GM12891 (cell line): Measurements from ENCODE around the gene TP53I11.

ENCODE experiments used
- PAX5 ChIP-seq: IDR thresholded peaks from 2 replicates; pipeline ENCODE4 v1.6.1; 2011; ENCODE audit warnings: low read length, moderate library complexity, mild to moderate bottlenecking; ENCODE audit not compliant: insufficient read depth, severe bottlenecking
- POLR2A ChIP-seq: IDR thresholded peaks from 2 replicates; pipeline ENCODE4 v1.6.1; 2011; ENCODE audit warnings: low read depth, low read length, control low read depth
- POLR2AphosphoS5 ChIP-seq: IDR thresholded peaks from 2 replicates; pipeline ENCODE4 v1.6.1; 2011; ENCODE audit warnings: low read depth, low read length, control low read depth
- POU2F2 ChIP-seq: IDR thresholded peaks from 2 replicates; pipeline ENCODE4 v1.6.1; 2011; ENCODE audit warnings: low read depth, mild to moderate bottlenecking, control low read depth, low read length, moderate library complexity
- SPI1 ChIP-seq: IDR thresholded peaks from 2 replicates; pipeline ENCODE4 v1.6.1; 2011; ENCODE audit warnings: low read depth, low read length, control low read depth
- TAF1 ChIP-seq: IDR thresholded peaks from 2 replicates; pipeline ENCODE4 v1.6.1; 2011; ENCODE audit warnings: low read depth, low read length, control low read depth

DNA sequence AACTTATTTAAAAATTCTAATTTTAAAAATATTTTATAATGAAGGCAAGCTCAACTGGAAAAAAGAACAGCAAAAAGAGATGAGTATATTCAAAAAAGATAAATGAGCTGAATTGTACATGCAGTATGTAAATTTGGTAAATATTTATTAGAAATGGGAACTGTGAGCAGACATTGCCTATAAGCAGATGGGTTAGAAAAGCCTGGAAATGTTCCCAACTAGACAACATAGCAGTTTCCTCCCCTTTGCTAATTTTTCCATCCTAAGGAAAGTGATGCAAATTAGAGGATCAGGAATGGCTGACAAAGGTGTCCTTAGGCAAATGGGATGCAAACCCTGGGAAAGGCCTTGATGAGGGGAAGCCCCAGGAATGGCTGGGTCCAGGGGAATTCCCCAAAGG is 37.2 kb downstream of the TP53I11 start:
- TF ChIP-seq POLR2AphosphoS5 (no peak), POLR2A (no peak), TAF1 (no peak), SPI1 (no peak), PAX5 (no peak), POU2F2 (no peak)
